GM10266 (cell line): ENCODE data around the gene MBD6.

Source experiments
- DNase-seq: peaks from one replicate; pipeline ENCODE4 v3.0.0; 2012; ENCODE audit errors: extremely low spot score
- CTCF ChIP-seq: IDR thresholded peaks from 2 replicates; pipeline ENCODE4 v1.5.1; 2012; ENCODE audit warnings: mild to moderate bottlenecking, low read depth; ENCODE audit not compliant: control insufficient read depth, insufficient read depth; ENCODE audit errors: missing control alignments

Gene MBD6

GRCh38 chr12:57577981-57578758 lies 55.5 kb downstream of the MBD6 start:
- no peak for DNase-seq

GRCh38 chr12:57579011-57579410 lies 56.4 kb downstream of the MBD6 start:
- TF ChIP-seq CTCF: no peak
- DNase-seq: no peak

More at GRCh38 chr12:57577981-57578758, 55.5 kb downstream of the MBD6 start:
- no peak for TF ChIP-seq CTCF
